Measurements from ENCODE around the gene CAMK2D. TPM values are rescaled to one million over a fixed set of nuclear protein-coding genes. Genes with fewer than 3 reads are reported as not detected.
A peak's percentile ranks its signal among the peaks of the same experiment; 100 is the strongest.

The CAMK2D gene
- total and polyA plus RNA-seq, 2 donors from 2014 or later: 9.1 to 34.7 TPM

DNA sequence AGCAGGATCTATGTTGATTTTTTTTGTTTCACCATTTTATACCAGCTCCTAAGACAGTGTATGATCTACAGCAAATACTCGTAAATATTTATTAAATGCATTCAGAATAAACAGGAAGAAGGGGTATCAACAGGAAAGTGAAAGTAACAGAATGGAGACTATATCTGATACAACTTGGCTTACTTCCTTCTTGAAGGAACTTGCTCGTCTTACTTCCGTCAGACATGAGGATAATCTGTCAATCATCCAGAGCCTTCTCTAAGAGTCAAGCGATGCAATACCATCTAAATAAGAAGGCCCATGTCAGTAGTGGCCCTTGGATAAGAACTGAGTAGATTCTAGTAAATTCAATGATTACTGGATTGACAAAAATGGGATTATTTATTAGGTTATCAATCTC is 84.2 kb downstream of the CAMK2D start:
- H3K4me3 ChIP-seq (ENCODE audit: low read length in 3 of 3): no peak overlapping the region
- H3K9me3 ChIP-seq (ENCODE audit: control insufficient read depth in 2 of 3, insufficient read depth in 1 of 3, low read length in 3 of 3): no peaks in the 10 kb centered on the region
- no peak overlapping the region for H3K9ac ChIP-seq (ENCODE audit: low read length in 3 of 3)
- TF ChIP-seq, protein P1, sequence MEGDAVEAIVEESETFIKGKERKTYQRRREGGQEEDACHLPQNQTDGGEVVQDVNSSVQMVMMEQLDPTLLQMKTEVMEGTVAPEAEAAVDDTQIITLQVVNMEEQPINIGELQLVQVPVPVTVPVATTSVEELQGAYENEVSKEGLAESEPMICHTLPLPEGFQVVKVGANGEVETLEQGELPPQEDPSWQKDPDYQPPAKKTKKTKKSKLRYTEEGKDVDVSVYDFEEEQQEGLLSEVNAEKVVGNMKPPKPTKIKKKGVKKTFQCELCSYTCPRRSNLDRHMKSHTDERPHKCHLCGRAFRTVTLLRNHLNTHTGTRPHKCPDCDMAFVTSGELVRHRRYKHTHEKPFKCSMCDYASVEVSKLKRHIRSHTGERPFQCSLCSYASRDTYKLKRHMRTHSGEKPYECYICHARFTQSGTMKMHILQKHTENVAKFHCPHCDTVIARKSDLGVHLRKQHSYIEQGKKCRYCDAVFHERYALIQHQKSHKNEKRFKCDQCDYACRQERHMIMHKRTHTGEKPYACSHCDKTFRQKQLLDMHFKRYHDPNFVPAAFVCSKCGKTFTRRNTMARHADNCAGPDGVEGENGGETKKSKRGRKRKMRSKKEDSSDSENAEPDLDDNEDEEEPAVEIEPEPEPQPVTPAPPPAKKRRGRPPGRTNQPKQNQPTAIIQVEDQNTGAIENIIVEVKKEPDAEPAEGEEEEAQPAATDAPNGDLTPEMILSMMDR (IDR thresholded peaks at IDR 0.05; ENCODE audit: borderline replicate concordance, extremely low read depth, insufficient read depth): no peak
- H3K4me1 ChIP-seq (ENCODE audit: control insufficient read depth in 2 of 3, insufficient read depth in 2 of 3, low read depth in 1 of 3, low read length in 3 of 3): peaks cover 0 to 4% (median 0%) of the 10 kb centered on the region in 3 donors
- intact Hi-C loops (cut with DNase I): no loop called here
- no peak for FAIRE-seq
- no peaks in the 10 kb centered on the region for H3K27me3 ChIP-seq (ENCODE audit: control insufficient read depth, insufficient read depth, low read length)
- H3K36me3 ChIP-seq (ENCODE audit: control insufficient read depth in 2 of 3, insufficient read depth in 3 of 3, low read length in 3 of 3): no peaks in the 10 kb centered on the region
- H3K27ac ChIP-seq (ENCODE audit: low read depth in 2 of 2, low read length in 2 of 2): no peak overlapping the region
- DNase-seq: no peak

DNA sequence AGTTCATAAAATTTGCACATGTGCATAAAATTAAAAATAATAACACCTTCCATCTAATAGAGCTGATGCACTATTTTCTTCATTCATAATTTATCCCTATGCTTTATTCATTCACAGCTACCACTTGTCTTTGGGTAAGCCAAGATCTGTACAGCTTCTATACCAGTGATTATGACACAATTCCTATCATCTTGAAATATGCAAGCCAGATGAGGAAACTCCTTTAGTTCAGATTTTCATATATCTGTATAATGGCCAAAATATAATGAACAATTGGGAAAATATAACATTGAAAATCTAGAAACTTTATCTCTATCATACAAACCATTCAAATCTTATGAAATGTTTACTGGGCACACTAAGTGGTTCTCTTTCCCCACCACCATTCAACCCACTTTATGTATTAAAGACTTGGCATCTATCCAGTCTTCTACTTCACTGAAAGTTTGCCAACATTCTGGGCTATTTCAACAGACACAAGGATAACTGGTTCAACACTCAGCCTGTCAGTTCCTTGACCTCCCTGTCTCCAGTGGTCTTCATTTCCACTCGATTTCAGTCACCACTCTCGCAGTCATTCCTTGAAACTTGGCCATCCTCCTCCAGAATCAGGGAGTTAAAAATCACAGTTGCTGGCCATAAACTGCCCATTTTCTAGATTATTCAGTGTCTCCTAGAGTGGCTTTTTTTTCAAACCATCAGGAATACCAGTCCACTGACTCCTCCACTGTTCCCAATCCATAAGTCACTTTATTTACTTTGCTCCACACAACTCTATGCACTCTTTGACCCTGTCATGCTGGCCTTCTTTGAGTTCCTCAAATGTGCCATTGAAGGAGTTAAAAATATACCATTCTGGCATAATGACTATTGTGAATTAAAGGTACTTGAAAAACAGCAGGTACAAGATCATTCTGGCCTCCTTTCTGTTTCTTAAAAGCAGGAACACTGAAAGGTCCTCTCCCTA is 85.5 kb downstream of the CAMK2D start:
- H3K36me3 ChIP-seq (ENCODE audit: control insufficient read depth in 2 of 3, insufficient read depth in 3 of 3, low read length in 3 of 3): no peaks in the 10 kb centered on the region
- H3K27ac ChIP-seq (ENCODE audit: low read depth in 2 of 2, low read length in 2 of 2): no peak overlapping the region
- H3K9me3 ChIP-seq (ENCODE audit: control insufficient read depth in 2 of 3, insufficient read depth in 1 of 3, low read length in 3 of 3): no peaks in the 10 kb centered on the region
- no peak overlapping the region for H3K4me3 ChIP-seq (ENCODE audit: low read length in 3 of 3)
- intact Hi-C loops (cut with DNase I): no loop called here
- FAIRE-seq (no peak), DNase-seq (no peak)
- H3K4me1 ChIP-seq (ENCODE audit: control insufficient read depth in 2 of 3, insufficient read depth in 2 of 3, low read depth in 1 of 3, low read length in 3 of 3): peaks cover 0 to 4% (median 0%) of the 10 kb centered on the region in 3 donors
- no peak overlapping the region for H3K9ac ChIP-seq (ENCODE audit: low read length in 3 of 3)
- TF ChIP-seq, protein P1 (IDR thresholded peaks at IDR 0.05; ENCODE audit: borderline replicate concordance, extremely low read depth, insufficient read depth): no peak
- H3K27me3 ChIP-seq (ENCODE audit: control insufficient read depth, insufficient read depth, low read length): no peaks in the 10 kb centered on the region

DNA sequence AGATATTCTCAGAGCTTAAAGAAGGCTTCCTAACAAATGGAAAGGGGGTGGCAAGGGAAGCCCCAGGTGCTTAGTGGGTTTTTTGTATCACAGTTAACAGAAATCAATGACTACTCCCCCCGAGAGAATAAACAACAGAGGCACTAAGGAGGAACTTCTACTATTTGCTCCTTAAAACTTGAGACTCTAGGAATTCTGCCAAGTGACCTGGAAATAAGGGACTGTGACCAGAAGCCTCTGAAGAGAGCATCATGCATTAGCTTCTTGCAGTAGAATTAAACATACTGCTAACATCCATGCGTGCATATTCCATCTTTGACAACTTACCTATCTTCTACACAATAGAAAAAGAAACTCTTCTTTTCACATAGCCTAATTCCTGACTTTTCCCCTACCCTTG is 86.8 kb downstream of the CAMK2D start:
- Histone ChIP-seq H3K9me3 (ENCODE audit: control insufficient read depth in 2 of 3, insufficient read depth in 1 of 3, low read length in 3 of 3) (no peaks in the 10 kb centered on the region), H3K36me3 (ENCODE audit: control insufficient read depth in 2 of 3, insufficient read depth in 3 of 3, low read length in 3 of 3) (no peaks in the 10 kb centered on the region), H3K4me1 (ENCODE audit: control insufficient read depth in 2 of 3, insufficient read depth in 2 of 3, low read depth in 1 of 3, low read length in 3 of 3) (peaks cover 0 to 4% (median 0%) of the 10 kb centered on the region in 3 donors), H3K9ac (ENCODE audit: low read length in 3 of 3) (no peak overlapping the region), H3K4me3 (ENCODE audit: low read length in 3 of 3) (no peak overlapping the region), H3K27ac (ENCODE audit: low read depth in 2 of 2, low read length in 2 of 2) (no peak overlapping the region), H3K27me3 (ENCODE audit: control insufficient read depth, insufficient read depth, low read length) (no peaks in the 10 kb centered on the region)
- TF ChIP-seq, protein P1 (IDR thresholded peaks at IDR 0.05; ENCODE audit: borderline replicate concordance, extremely low read depth, insufficient read depth): no peak
- intact Hi-C loops (cut with DNase I): no loop called here
- no peak for FAIRE-seq
- peak in 2 of 5 donors; percentile 25 to 44 for DNase-seq
